ENCODE data around the gene C11orf16. TPM values are rescaled to one million over a fixed set of nuclear protein-coding genes. Genes with fewer than 3 reads are reported as not detected.
"Not testable (repeated sequence)": the region's sequence is repeated elsewhere in the genome, so short reads cannot be mapped to it uniquely, and the experiment has no call there.

Gene C11orf16
- polyA plus RNA-seq (ENCODE audit: insufficient read length in 12 of 12) = under 1 TPM in 1 of 12 donors, not detected in 11; 0.22 TPM
- long read RNA-seq, donor 1 = 0 reads
- long read RNA-seq, donor 2 = 0 reads
- long read RNA-seq, donor 3 = 0 reads
- long read RNA-seq, donor 4 = 0 reads
- long read RNA-seq, donor 5 = 0 reads
- long read RNA-seq, donor 6 = 0 reads
- long read RNA-seq, donor 7 = 0 reads
- long read RNA-seq, donor 8 = 0 reads
- long read RNA-seq, donor 9 = 0 reads
- long read RNA-seq, donor 10 = 0 reads
- long read RNA-seq, donor 11 = 0 reads

- DNase-seq = no peak
These were observed at the start of gene C11orf16 for GRCh38 chr11:8932564-8933180. C11orf16 (minus strand) TSS chr11:8932947; CDS start chr11:8932308, 639 bp downstream.

- DNase-seq = no peak
These were observed 47.7 kb upstream of the C11orf16 start for GRCh38 chr11:8980485-8980884.

- DNase-seq = not testable (repeated sequence)
These were observed 46.6 kb upstream of the C11orf16 start for GRCh38 chr11:8979365-8979764.

GRCh38 chr11:8973121-8973520 is 40.4 kb upstream of the C11orf16 start:
- DNase-seq = no peak

GRCh38 chr11:8971924-8972316 is 39.2 kb upstream of the C11orf16 start:
- DNase-seq = no peak

GRCh38 chr11:8971196-8971923 is 38.6 kb upstream of the C11orf16 start:
- DNase-seq = no peak

- no peak for DNase-seq
These were observed 34.4 kb upstream of the C11orf16 start for GRCh38 chr11:8967184-8967583.

- peak; percentile 89 for DNase-seq
These were observed 31.9 kb upstream of the C11orf16 start, which contains the start of gene TMEM9B for GRCh38 chr11:8964324-8965320. TMEM9B (minus strand) TSS chr11:8964442; CDS start chr11:8964313, 129 bp downstream.

- DNase-seq = no peak
These were observed 31.0 kb upstream of the C11orf16 start for GRCh38 chr11:8963569-8964323.

- no peak for DNase-seq
These were observed 30.1 kb upstream of the C11orf16 start for GRCh38 chr11:8962841-8963240.

GRCh38 chr11:8961401-8961800 is 28.7 kb upstream of the C11orf16 start:
- DNase-seq = no peak

- DNase-seq = peak; percentile 66
These were observed 26.9 kb upstream of the C11orf16 start for GRCh38 chr11:8959546-8960166.

GRCh38 chr11:8956860-8957259 is 24.1 kb upstream of the C11orf16 start:
- DNase-seq = no peak

- DNase-seq = no peak
These were observed 16.1 kb upstream of the C11orf16 start for GRCh38 chr11:8948886-8949285.

- no peak for DNase-seq
These were observed 14.6 kb upstream of the C11orf16 start for GRCh38 chr11:8947230-8947943.

- DNase-seq = no peak
These were observed 9.8 kb upstream of the C11orf16 start, which contains the start of gene ASCL3 for GRCh38 chr11:8942518-8943066. ASCL3 (minus strand) TSS chr11:8943016; CDS start chr11:8938161, 4,855 bp downstream.

- DNase-seq = no peak
These were observed 8.8 kb upstream of the C11orf16 start for GRCh38 chr11:8941341-8942103.

- DNase-seq = no peak
These were observed 4.9 kb upstream of the C11orf16 start for GRCh38 chr11:8937659-8938058.
